ENCODE results near the gene SFXN1. TPM values are rescaled to one million over a fixed set of nuclear protein-coding genes. Genes with fewer than 3 reads are reported as not detected.
"Not testable (repeated sequence)": the region's sequence is repeated elsewhere in the genome, so short reads cannot be mapped to it uniquely, and the experiment has no call there.

Gene SFXN1
- 21.6 TPM for total RNA-seq
- 10 to 100 TPM; 15.4 to 22.7 (median 20.1) TPM for polyA plus RNA-seq (ENCODE audit: insufficient read depth in 1 of 8, insufficient read length in 8 of 8, low replicate concordance in 1 of 8)
- long read RNA-seq, donor 1, full-length matches to known transcripts = 4 of 4 reads
- long read RNA-seq, donor 1, partial matches to known transcripts = 0 of 4 reads
- long read RNA-seq, donor 1, other reads (novel, unspliced or antisense) = 0 of 4 reads
- long read RNA-seq, donor 2 = 0 reads
- long read RNA-seq, donor 3, full-length matches to known transcripts = 3 of 16 reads
- long read RNA-seq, donor 3, partial matches to known transcripts = 13 of 16 reads
- long read RNA-seq, donor 3, other reads (novel, unspliced or antisense) = 0 of 16 reads
- long read RNA-seq, donor 4, full-length matches to known transcripts = 2 of 2 reads
- long read RNA-seq, donor 4, partial matches to known transcripts = 0 of 2 reads
- long read RNA-seq, donor 4, other reads (novel, unspliced or antisense) = 0 of 2 reads
- long read RNA-seq, donor 5, full-length matches to known transcripts = 8 of 8 reads
- long read RNA-seq, donor 5, partial matches to known transcripts = 0 of 8 reads
- long read RNA-seq, donor 5, other reads (novel, unspliced or antisense) = 0 of 8 reads
- long read RNA-seq, donor 6, full-length matches to known transcripts = 7 of 7 reads
- long read RNA-seq, donor 6, partial matches to known transcripts = 0 of 7 reads
- long read RNA-seq, donor 6, other reads (novel, unspliced or antisense) = 0 of 7 reads
- long read RNA-seq, donor 7, full-length matches to known transcripts = 10 of 10 reads
- long read RNA-seq, donor 7, partial matches to known transcripts = 0 of 10 reads
- long read RNA-seq, donor 7, other reads (novel, unspliced or antisense) = 0 of 10 reads
- long read RNA-seq, donor 8, partial matches to known transcripts = 0 of 1 reads
- long read RNA-seq, donor 8, other reads (novel, unspliced or antisense) = 0 of 1 reads
- long read RNA-seq, donor 9, full-length matches to known transcripts = 3 of 11 reads
- long read RNA-seq, donor 9, partial matches to known transcripts = 8 of 11 reads
- long read RNA-seq, donor 9, other reads (novel, unspliced or antisense) = 0 of 11 reads
- long read RNA-seq, donor 10, full-length matches to known transcripts = 7 of 7 reads
- long read RNA-seq, donor 10, partial matches to known transcripts = 0 of 7 reads
- long read RNA-seq, donor 10, other reads (novel, unspliced or antisense) = 0 of 7 reads
- long read RNA-seq, donor 11, full-length matches to known transcripts = 5 of 5 reads
- long read RNA-seq, donor 11, partial matches to known transcripts = 0 of 5 reads
- long read RNA-seq, donor 11, other reads (novel, unspliced or antisense) = 0 of 5 reads

GRCh38 chr5:175478384-175479124 lies at the start of gene SFXN1:
TSS of gene SFXN1 (plus strand) at chr5:175478560. CDS start at chr5:175492104, 13,544 bp downstream.
- H3K36me3 ChIP-seq (ENCODE audit: control insufficient read depth, insufficient read depth, low read length) = peaks cover 8% of the 10 kb centered on the region
- peaks cover 8% of the 10 kb centered on the region for H3K27me3 ChIP-seq (ENCODE audit: control insufficient read depth, insufficient read depth, low read length)
- WGBS (ENCODE audit: insufficient coverage) = under 1% methylated on average over 94 of the region's 94 CpGs
- peak within 1 kb of the TSS; percentile 65 for H3K4me3 ChIP-seq (ENCODE audit: low read length)
- H3K4me1 ChIP-seq (ENCODE audit: control insufficient read depth, insufficient read depth, low read length) = peaks cover 9% of the 10 kb centered on the region
- peak within 1 kb of the TSS; percentile 6 for H3K27ac ChIP-seq (ENCODE audit: low read length)
- peaks cover under 1% of the 10 kb centered on the region for H3K9me3 ChIP-seq (replicated peaks; ENCODE audit: control insufficient read depth, low read depth, low read length)
- peak; percentile 92 for DNase-seq

DNA sequence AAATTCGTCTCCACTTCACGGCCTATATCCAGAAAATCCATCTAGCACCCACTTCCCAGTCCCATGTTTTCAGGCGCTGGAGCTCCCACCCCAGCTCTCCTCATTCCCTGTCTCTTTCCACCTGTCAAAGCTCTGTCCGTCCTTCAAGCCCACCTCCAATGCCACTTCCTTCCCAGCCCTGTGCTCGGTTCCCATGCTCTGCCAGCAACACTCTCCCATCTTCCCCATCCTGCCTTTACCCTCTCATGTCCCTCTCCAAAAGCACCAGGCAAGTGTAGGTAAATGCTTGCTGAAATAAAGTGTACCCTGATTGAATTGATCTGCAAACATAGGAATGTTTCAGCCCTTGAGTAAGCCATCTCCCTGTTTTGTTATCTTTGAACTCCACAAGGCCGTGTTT lies 43.6 kb upstream of the SFXN1 start:
- Histone ChIP-seq H3K27ac (ENCODE audit: low read length) (no peak overlapping the region), H3K4me1 (ENCODE audit: control insufficient read depth, insufficient read depth, low read length) (no peaks in the 10 kb centered on the region), H3K4me3 (ENCODE audit: low read length) (no peak overlapping the region), H3K36me3 (ENCODE audit: control insufficient read depth, insufficient read depth, low read length) (no peaks in the 10 kb centered on the region), H3K9me3 (replicated peaks; ENCODE audit: control insufficient read depth, low read depth, low read length) (no peaks in the 10 kb centered on the region), H3K27me3 (ENCODE audit: control insufficient read depth, insufficient read depth, low read length) (peaks cover 5% of the 10 kb centered on the region)
- WGBS (ENCODE audit: insufficient coverage) = 66% methylated on average over 4 of the region's 6 CpGs
- no peak for DNase-seq

DNA sequence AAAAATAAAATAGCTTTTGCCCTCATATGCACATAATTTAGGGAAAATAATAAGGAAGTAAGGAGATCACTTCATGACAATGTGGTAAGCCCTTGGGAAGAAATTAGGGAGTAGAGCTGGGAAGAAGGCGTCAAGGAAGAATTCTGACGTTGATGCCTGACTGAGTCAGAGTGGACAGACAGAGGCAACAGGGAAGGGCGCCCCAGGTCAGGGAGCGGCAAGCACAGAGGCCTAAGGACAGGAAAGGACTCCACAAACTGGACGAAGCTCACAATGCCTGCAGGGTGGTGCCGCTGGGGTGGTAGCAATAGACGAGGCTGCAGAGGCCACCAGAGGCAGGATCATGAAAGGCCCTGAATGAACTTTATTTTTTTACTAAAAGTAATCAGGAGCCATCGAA lies 42.0 kb upstream of the SFXN1 start:
- H3K4me3 ChIP-seq (ENCODE audit: low read length) = no peak overlapping the region
- peaks cover 5% of the 10 kb centered on the region for H3K27me3 ChIP-seq (ENCODE audit: control insufficient read depth, insufficient read depth, low read length)
- 56% methylated on average over 7 of the region's 8 CpGs for WGBS (ENCODE audit: insufficient coverage)
- no peaks in the 10 kb centered on the region for H3K4me1 ChIP-seq (ENCODE audit: control insufficient read depth, insufficient read depth, low read length)
- DNase-seq = no peak
- H3K9me3 ChIP-seq (replicated peaks; ENCODE audit: control insufficient read depth, low read depth, low read length) = no peaks in the 10 kb centered on the region
- H3K36me3 ChIP-seq (ENCODE audit: control insufficient read depth, insufficient read depth, low read length) = no peaks in the 10 kb centered on the region
- H3K27ac ChIP-seq (ENCODE audit: low read length) = no peak overlapping the region

DNA sequence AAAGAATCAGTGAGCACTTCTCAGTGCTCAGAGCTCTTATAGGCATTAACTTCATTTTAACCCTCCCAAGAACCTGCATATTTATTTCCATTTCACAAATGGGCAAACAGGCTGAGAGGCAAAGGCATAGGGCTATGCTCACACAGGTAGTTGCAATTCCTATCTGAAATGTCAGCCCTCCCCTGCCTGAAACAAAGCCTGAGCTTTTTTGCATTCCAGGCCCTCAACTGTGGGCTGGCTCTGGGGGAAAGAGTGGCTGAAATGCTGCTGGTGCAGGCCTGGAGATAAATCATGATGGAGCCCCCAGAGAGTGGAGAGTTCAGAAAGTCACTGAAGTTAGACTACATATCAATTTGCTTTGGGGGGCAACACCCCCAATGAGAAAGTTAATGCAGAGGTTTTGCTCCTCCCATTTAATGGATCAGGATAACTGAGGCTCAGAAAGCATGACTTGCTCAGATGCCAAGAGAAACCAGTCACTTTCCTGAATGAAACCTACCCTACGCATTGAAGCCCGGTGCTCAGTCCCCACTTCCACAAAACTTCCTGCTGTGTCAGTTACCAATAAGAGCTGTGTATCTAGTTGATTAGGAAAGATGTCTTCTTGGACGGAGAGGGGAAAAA lies 40.0 kb upstream of the SFXN1 start:
- Histone ChIP-seq H3K9me3 (replicated peaks; ENCODE audit: control insufficient read depth, low read depth, low read length) (no peaks in the 10 kb centered on the region), H3K27me3 (ENCODE audit: control insufficient read depth, insufficient read depth, low read length) (peaks cover 23% of the 10 kb centered on the region), H3K4me1 (ENCODE audit: control insufficient read depth, insufficient read depth, low read length) (no peaks in the 10 kb centered on the region), H3K4me3 (ENCODE audit: low read length) (no peak overlapping the region), H3K27ac (ENCODE audit: low read length) (no peak overlapping the region), H3K36me3 (ENCODE audit: control insufficient read depth, insufficient read depth, low read length) (no peaks in the 10 kb centered on the region)
- no peak for DNase-seq
- WGBS (ENCODE audit: insufficient coverage) = no CpG with 5 or more reads among the region's 3 CpGs

- WGBS (ENCODE audit: insufficient coverage) = 1% methylated on average over 28 of the region's 29 CpGs
- peaks cover 52% of the 10 kb centered on the region for H3K27me3 ChIP-seq (ENCODE audit: control insufficient read depth, insufficient read depth, low read length)
- no peak for DNase-seq
- H3K27ac ChIP-seq (ENCODE audit: low read length) = no peak overlapping the region
- no peaks in the 10 kb centered on the region for H3K4me1 ChIP-seq (ENCODE audit: control insufficient read depth, insufficient read depth, low read length)
- no peaks in the 10 kb centered on the region for H3K9me3 ChIP-seq (replicated peaks; ENCODE audit: control insufficient read depth, low read depth, low read length)
- H3K36me3 ChIP-seq (ENCODE audit: control insufficient read depth, insufficient read depth, low read length) = no peaks in the 10 kb centered on the region
- no peak overlapping the region for H3K4me3 ChIP-seq (ENCODE audit: low read length)
Measured at GRCh38 chr5:175443514-175444059, 34.8 kb upstream of the SFXN1 start.

- no peak for DNase-seq
- H3K4me3 ChIP-seq (ENCODE audit: low read length) = no peak within 1 kb of the TSS
- no peaks in the 10 kb centered on the region for H3K4me1 ChIP-seq (ENCODE audit: control insufficient read depth, insufficient read depth, low read length)
- H3K36me3 ChIP-seq (ENCODE audit: control insufficient read depth, insufficient read depth, low read length) = no peaks in the 10 kb centered on the region
- H3K27me3 ChIP-seq (ENCODE audit: control insufficient read depth, insufficient read depth, low read length) = peaks cover 51% of the 10 kb centered on the region
- no peaks in the 10 kb centered on the region for H3K9me3 ChIP-seq (replicated peaks; ENCODE audit: control insufficient read depth, low read depth, low read length)
- H3K27ac ChIP-seq (ENCODE audit: low read length) = no peak within 1 kb of the TSS
- under 1% methylated on average over 85 of the region's 91 CpGs for WGBS (ENCODE audit: insufficient coverage)
Measured at GRCh38 chr5:175444060-175444904, 34.1 kb upstream of the SFXN1 start, which contains the start of gene DRD1. TSS of gene DRD1 (minus strand) at chr5:175444182. CDS start at chr5:175443099, 1,083 bp downstream.

DNA sequence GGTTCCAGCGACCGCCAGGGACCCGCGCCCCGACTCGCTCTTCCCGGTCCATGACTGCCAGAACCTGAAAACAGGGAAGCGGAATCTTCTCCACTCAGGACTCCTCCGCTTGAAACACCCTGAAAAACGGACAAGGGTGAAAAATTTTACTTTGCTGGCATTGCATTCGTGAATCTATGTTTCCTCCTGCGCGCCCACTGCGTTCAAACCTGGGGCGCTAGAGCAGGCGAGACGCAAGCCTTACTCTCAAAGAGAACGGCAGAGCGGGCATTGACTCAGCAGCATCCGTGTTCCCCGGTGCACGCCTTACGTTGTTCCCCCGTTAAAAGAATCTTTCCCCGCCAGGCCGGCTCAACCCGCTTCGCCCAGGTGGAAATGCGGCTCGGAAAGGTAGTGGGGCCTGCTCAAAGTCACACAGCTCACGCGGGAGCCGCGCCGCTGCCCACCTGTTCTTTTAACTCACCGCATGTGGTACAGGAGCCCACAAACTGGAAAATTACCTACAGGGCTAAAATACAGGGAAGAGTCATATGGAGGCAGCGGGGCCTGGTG lies 33.4 kb upstream of the SFXN1 start:
- Histone ChIP-seq H3K36me3 (ENCODE audit: control insufficient read depth, insufficient read depth, low read length) (no peaks in the 10 kb centered on the region), H3K27me3 (ENCODE audit: control insufficient read depth, insufficient read depth, low read length) (peaks cover 54% of the 10 kb centered on the region), H3K4me3 (ENCODE audit: low read length) (no peak overlapping the region), H3K4me1 (ENCODE audit: control insufficient read depth, insufficient read depth, low read length) (no peaks in the 10 kb centered on the region), H3K9me3 (replicated peaks; ENCODE audit: control insufficient read depth, low read depth, low read length) (no peaks in the 10 kb centered on the region), H3K27ac (ENCODE audit: low read length) (no peak overlapping the region)
- no peak for DNase-seq
- WGBS (ENCODE audit: insufficient coverage) = 13% methylated on average over 30 of the region's 37 CpGs

- 70% methylated on average over 14 of the region's 14 CpGs for WGBS (ENCODE audit: insufficient coverage)
- not testable (repeated sequence) for DNase-seq; H3K4me1 ChIP-seq (ENCODE audit: control insufficient read depth, insufficient read depth, low read length); H3K4me3 ChIP-seq (ENCODE audit: low read length); H3K9me3 ChIP-seq (replicated peaks; ENCODE audit: control insufficient read depth, low read depth, low read length); H3K27ac ChIP-seq (ENCODE audit: low read length); H3K36me3 ChIP-seq (ENCODE audit: control insufficient read depth, insufficient read depth, low read length)
- H3K27me3 ChIP-seq (ENCODE audit: control insufficient read depth, insufficient read depth, low read length) = peaks cover 58% of the 10 kb centered on the region
Measured at GRCh38 chr5:175446378-175446777, 32.0 kb upstream of the SFXN1 start.

Measured in muscle of leg (tissue), 16 donors.